Neural progenitor cell (in vitro differentiated cells): ENCODE data around the gene RHOC. TPM values are rescaled to one million over a fixed set of nuclear protein-coding genes. Genes with fewer than 3 reads are reported as not detected.

Experiments used
- DNase-seq: peaks from one replicate; pipeline ENCODE4 v3.0.0-alpha.2; 2016; ENCODE audit warnings: low spot score
- H2AFZ ChIP-seq: fragments of 200-600 bp; sonication (generic); replicated peaks from 2 replicates; pipeline ENCODE4 v1.6.1; 2016; ENCODE audit warnings: antibody characterized with exemption
- H3F3A ChIP-seq: fragments of 200-600 bp; sonication (generic); 2 replicates; pipeline ENCODE4 v1.6.1; 2016; ENCODE audit warnings: antibody characterized with exemption, low read depth
- H3K27ac ChIP-seq: fragments of 200-600 bp; sonication (generic); 2 replicates; pipeline ENCODE4 v1.5.1; 2016; ENCODE audit warnings: mild to moderate bottlenecking
- H3K27me3 ChIP-seq: fragments of 200-600 bp; sonication (generic); 2 replicates; pipeline ENCODE4 v1.6.1; 2016; ENCODE audit warnings: mild to moderate bottlenecking, moderate library complexity
- H3K36me3 ChIP-seq: fragments of 200-600 bp; sonication (generic); 2 replicates; pipeline ENCODE4 v1.5.1; 2016
- H3K4me1 ChIP-seq: fragments of 200-600 bp; sonication (generic); 2 replicates; pipeline ENCODE4 v1.6.1; 2016; ENCODE audit warnings: mixed run types
- H3K4me2 ChIP-seq: fragments of 200-600 bp; sonication (generic); 2 replicates; pipeline ENCODE4 v1.6.1; 2016
- H3K4me3 ChIP-seq: fragments of 200-600 bp; sonication (generic); 2 replicates; pipeline ENCODE4 v1.5.1; 2016
- H3K79me2 ChIP-seq: fragments of 200-600 bp; sonication (generic); 2 replicates; pipeline ENCODE4 v1.6.1; 2016; ENCODE audit warnings: low read depth
- H3K9ac ChIP-seq: fragments of 200-600 bp; sonication (generic); 2 replicates; pipeline ENCODE4 v1.6.1; 2016
- H3K9me3 ChIP-seq: fragments of 200-600 bp; sonication (generic); 2 replicates; pipeline ENCODE4 v1.5.1; 2016; ENCODE audit warnings: low read depth
- H4K20me1 ChIP-seq: fragments of 200-600 bp; sonication (generic); 2 replicates; pipeline ENCODE4 v1.6.1; 2016; ENCODE audit warnings: low read depth
- H3K27ac Mint-ChIP-seq: 3 replicates; pipeline ENCODE4 v1.8.0; 2021; ENCODE audit warnings: mixed read lengths
- H3K27me3 Mint-ChIP-seq: 2 replicates; pipeline ENCODE4 v1.8.0; 2022; ENCODE audit warnings: low read depth, mild to moderate bottlenecking, inconsistent platforms, moderate library complexity, mixed read lengths; ENCODE audit not compliant: insufficient read depth
- H3K36me3 Mint-ChIP-seq: 3 replicates; pipeline ENCODE4 v1.8.0; 2021; ENCODE audit warnings: mixed read lengths
- H3K4me1 Mint-ChIP-seq: 3 replicates; pipeline ENCODE4 v1.8.0; 2021; ENCODE audit warnings: mixed read lengths
- H3K4me3 Mint-ChIP-seq: 3 replicates; pipeline ENCODE4 v1.8.0; 2021; ENCODE audit warnings: mild to moderate bottlenecking, moderate library complexity, mixed read lengths
- H3K9me3 Mint-ChIP-seq: 3 replicates; pipeline ENCODE4 v1.8.0; 2020; ENCODE audit warnings: mixed read lengths
- EZH2 ChIP-seq: fragments of 200-600 bp; sonication (generic); IDR thresholded peaks from 2 replicates; pipeline ENCODE4 v1.6.1; 2017; ENCODE audit warnings: antibody characterized with exemption, mild to moderate bottlenecking, moderate library complexity
- EZH2phosphoT487 ChIP-seq: fragments of 200-600 bp; sonication (generic); IDR thresholded peaks from 2 replicates; pipeline ENCODE4 v1.6.1; 2017; ENCODE audit warnings: antibody characterized with exemption
- total RNA-seq: library from RNA; depleted of rRNA; stranded (reverse); fragments of >200 nt; gene quantifications from 2 replicates; pipeline ENCODE4 v1.2.3, GENCODE V29; 2015; ENCODE audit warnings: low replicate concordance
- TF ChIP-seq, protein P1 (sequence below): fragments of 200-600 bp; sonication (generic); IDR thresholded peaks from 2 replicates; pipeline ENCODE4 v1.5.1; 2017; ENCODE audit warnings: antibody characterized with exemption, mild to moderate bottlenecking

The RHOC gene
- total RNA-seq = 36.3 and 41.8 TPM in 2 replicates

DNA sequence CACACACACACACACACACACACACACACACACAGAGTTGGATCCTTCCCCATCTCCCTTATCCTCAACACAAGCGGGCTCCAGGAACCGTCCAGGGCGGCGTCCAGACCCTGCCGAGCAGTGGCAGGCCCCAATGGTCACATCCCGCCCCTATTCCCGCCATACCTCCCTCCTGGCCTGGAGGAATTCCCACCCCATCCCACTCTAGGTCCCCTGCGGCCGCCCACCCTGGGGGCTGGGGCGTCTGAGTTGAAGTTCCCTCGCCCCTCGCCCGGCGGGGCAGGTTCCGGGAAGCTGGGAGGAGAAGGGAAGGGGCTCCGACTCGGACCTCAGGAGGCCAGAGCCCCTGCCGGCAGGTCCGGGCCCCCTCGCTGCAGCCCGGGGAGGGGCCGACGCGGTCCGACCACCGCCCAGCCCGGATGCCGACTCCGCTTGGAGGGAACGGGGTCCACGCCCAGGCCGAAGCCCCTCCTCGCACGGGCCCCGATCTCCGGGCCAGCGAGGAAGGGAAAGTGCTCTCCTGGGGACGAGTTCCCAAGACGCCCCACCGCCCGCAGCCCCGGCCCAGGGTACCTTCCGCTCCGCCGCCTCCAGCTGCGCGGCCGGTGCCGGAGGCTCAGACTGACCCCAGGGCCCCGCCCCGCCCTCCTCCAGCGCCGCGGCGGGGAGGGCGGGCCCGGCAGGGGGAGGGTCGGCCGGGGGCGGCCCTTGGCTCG is at the start of gene RHOC:
Gene RHOC (minus strand): TSS at position 623 of the 716 bp plus-strand sequence. CDS start 3,328 bp downstream, outside the sequence.
- peak within 1 kb of the TSS; percentile 99 for H3K4me2 ChIP-seq
- H3K4me3 Mint-ChIP-seq = peak within 1 kb of the TSS; percentile 83
- peaks cover 14% of the 10 kb centered on the region for H3F3A ChIP-seq
- H3K36me3 ChIP-seq = no peaks in the 10 kb centered on the region
- no peaks in the 10 kb centered on the region for H3K79me2 ChIP-seq
- DNase-seq = peak; percentile 86
- no peak within 1 kb of the TSS for H3K27ac ChIP-seq
- TF ChIP-seq EZH2 (no peak), EZH2phosphoT487 (no peak)
- TF ChIP-seq, protein P1, sequence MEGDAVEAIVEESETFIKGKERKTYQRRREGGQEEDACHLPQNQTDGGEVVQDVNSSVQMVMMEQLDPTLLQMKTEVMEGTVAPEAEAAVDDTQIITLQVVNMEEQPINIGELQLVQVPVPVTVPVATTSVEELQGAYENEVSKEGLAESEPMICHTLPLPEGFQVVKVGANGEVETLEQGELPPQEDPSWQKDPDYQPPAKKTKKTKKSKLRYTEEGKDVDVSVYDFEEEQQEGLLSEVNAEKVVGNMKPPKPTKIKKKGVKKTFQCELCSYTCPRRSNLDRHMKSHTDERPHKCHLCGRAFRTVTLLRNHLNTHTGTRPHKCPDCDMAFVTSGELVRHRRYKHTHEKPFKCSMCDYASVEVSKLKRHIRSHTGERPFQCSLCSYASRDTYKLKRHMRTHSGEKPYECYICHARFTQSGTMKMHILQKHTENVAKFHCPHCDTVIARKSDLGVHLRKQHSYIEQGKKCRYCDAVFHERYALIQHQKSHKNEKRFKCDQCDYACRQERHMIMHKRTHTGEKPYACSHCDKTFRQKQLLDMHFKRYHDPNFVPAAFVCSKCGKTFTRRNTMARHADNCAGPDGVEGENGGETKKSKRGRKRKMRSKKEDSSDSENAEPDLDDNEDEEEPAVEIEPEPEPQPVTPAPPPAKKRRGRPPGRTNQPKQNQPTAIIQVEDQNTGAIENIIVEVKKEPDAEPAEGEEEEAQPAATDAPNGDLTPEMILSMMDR = no peak
- no peaks in the 10 kb centered on the region for H3K9me3 Mint-ChIP-seq
- peaks cover 5% of the 10 kb centered on the region for H3K36me3 Mint-ChIP-seq
- peaks cover 36% of the 10 kb centered on the region for H3K27me3 ChIP-seq
- peak within 1 kb of the TSS; percentile 92 for H2AFZ ChIP-seq
- H3K9ac ChIP-seq = peak within 1 kb of the TSS; percentile 43
- no peaks in the 10 kb centered on the region for H3K9me3 ChIP-seq
- H3K27ac Mint-ChIP-seq = peak within 1 kb of the TSS; percentile 68
- peak within 1 kb of the TSS; percentile 99 for H3K4me3 ChIP-seq
- peaks cover 32% of the 10 kb centered on the region for H3K4me1 ChIP-seq
- H3K27me3 Mint-ChIP-seq = peaks cover 19% of the 10 kb centered on the region
- peaks cover 57% of the 10 kb centered on the region for H3K4me1 Mint-ChIP-seq
- peaks cover 21% of the 10 kb centered on the region for H4K20me1 ChIP-seq

DNA sequence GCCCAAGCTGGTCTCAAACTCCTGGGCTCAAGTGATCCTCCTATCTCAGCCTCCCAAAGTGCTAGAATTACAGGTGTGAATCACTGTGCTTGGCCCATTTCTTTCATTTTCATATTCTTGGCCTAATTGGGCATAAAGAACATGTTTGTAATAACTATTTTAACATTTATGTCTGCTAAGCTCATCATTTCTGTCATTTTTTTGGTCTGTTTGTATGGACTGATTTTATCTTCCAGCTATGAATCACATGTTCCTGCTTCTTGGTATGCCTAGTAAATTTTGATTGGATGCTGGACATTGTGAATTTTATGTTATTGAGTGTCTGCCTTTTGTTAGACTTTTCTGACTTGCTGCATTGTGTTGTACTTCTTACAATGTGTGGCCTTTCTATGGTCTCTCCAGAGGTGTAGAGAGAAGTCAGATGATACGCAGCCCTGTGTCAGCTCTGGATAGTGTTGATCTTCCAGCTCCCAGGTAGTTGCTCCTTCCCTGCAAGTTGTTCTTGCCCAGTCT is 47.2 kb upstream of the RHOC start:
- Histone ChIP-seq H3F3A (no peaks in the 10 kb centered on the region), H3K79me2 (no peaks in the 10 kb centered on the region), H3K27me3 (no peaks in the 10 kb centered on the region), H3K4me2 (no peak overlapping the region), H3K4me3 (no peak overlapping the region), H3K9ac (no peak overlapping the region), H3K27ac (no peak overlapping the region), H3K9me3 (no peaks in the 10 kb centered on the region), H3K36me3 (no peaks in the 10 kb centered on the region), H3K4me1 (no peaks in the 10 kb centered on the region), H4K20me1 (no peaks in the 10 kb centered on the region), H2AFZ (no peak overlapping the region)
- Mint-ChIP-seq H3K4me3 (no peak overlapping the region), H3K36me3 (peaks cover 2% of the 10 kb centered on the region), H3K9me3 (peaks cover 15% of the 10 kb centered on the region), H3K27ac (no peak overlapping the region), H3K27me3 (peaks cover 2% of the 10 kb centered on the region), H3K4me1 (peaks cover 8% of the 10 kb centered on the region)
- DNase-seq = no peak
- TF ChIP-seq EZH2 = no peak
- TF ChIP-seq, protein P1 = no peak
- no peak for TF ChIP-seq EZH2phosphoT487

DNA sequence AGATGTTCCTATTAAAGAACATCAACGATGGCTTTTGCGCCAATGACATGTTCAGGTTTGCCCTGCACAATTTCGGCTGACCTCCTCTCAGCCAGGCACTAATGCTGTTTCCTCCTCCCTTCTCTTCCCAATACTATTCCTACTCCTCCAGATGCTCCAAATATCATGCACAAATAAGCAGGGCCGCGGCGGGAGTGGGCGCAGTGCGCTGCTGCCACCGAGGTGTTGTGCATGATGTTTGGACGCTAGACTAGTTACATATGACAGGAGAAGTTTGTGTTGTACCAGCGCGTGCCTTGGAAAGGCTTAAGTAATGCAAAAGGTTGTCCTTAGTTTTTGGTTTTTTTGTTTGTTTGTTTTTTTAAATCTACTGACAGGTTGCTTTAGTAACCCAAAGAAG is 41.5 kb upstream of the RHOC start:
- no peak overlapping the region for H2AFZ ChIP-seq
- Mint-ChIP-seq H3K36me3 (peaks cover 5% of the 10 kb centered on the region), H3K4me1 (no peaks in the 10 kb centered on the region), H3K9me3 (peaks cover 10% of the 10 kb centered on the region), H3K4me3 (no peak overlapping the region), H3K27me3 (peaks cover 15% of the 10 kb centered on the region), H3K27ac (no peak overlapping the region)
- H3K27me3 ChIP-seq = peaks cover 31% of the 10 kb centered on the region
- no peaks in the 10 kb centered on the region for H4K20me1 ChIP-seq
- H3K4me2 ChIP-seq = no peak overlapping the region
- no peaks in the 10 kb centered on the region for H3K4me1 ChIP-seq
- H3K4me3 ChIP-seq = no peak overlapping the region
- no peaks in the 10 kb centered on the region for H3K79me2 ChIP-seq
- TF ChIP-seq EZH2phosphoT487 (no peak), EZH2 (no peak)
- TF ChIP-seq, protein P1 = no peak
- no peak for DNase-seq
- H3K27ac ChIP-seq = no peak overlapping the region
- no peaks in the 10 kb centered on the region for H3K36me3 ChIP-seq
- no peak overlapping the region for H3K9ac ChIP-seq
- no peaks in the 10 kb centered on the region for H3K9me3 ChIP-seq
- no peaks in the 10 kb centered on the region for H3F3A ChIP-seq
